ENCODE data around the gene RARRES1. TPM values are rescaled to one million over a fixed set of nuclear protein-coding genes. Genes with fewer than 3 reads are reported as not detected.

The RARRES1 gene
- total RNA-seq, 1 donor from 2014 or later: 0.95 TPM

GRCh38 chr3:158763421-158763820, 31.2 kb upstream of the RARRES1 start:
- Mint-ChIP-seq H3K27ac (ENCODE audit: unreplicated experiment) (no peak overlapping the region), H3K27me3 (ENCODE audit: low read depth) (peaks cover 3% of the 10 kb centered on the region), H3K4me3 (ENCODE audit: unreplicated experiment) (no peak overlapping the region), H3K9me3 (ENCODE audit: low read depth) (no peaks in the 10 kb centered on the region), H3K4me1 (ENCODE audit: low read depth) (peaks cover 5% of the 10 kb centered on the region), H3K36me3 (ENCODE audit: low read depth) (peaks cover 5% of the 10 kb centered on the region)
- DNase-seq (ENCODE audit: low spot score): no peak
- no peak for TF ChIP-seq CTCF (IDR thresholded peaks at IDR 0.05)

- no peak for DNase-seq (ENCODE audit: low spot score)
- H3K4me3 Mint-ChIP-seq (ENCODE audit: unreplicated experiment): no peak overlapping the region
- no peak overlapping the region for H3K27ac Mint-ChIP-seq (ENCODE audit: unreplicated experiment)
- no peak for TF ChIP-seq CTCF (IDR thresholded peaks at IDR 0.05)
- H3K36me3 Mint-ChIP-seq (ENCODE audit: low read depth): peaks cover 5% of the 10 kb centered on the region
- peaks cover 3% of the 10 kb centered on the region for H3K27me3 Mint-ChIP-seq (ENCODE audit: low read depth)
- H3K9me3 Mint-ChIP-seq (ENCODE audit: low read depth): no peaks in the 10 kb centered on the region
- no peaks in the 10 kb centered on the region for H3K4me1 Mint-ChIP-seq (ENCODE audit: low read depth)
Measured at GRCh38 chr3:158762701-158763100, 30.4 kb upstream of the RARRES1 start.

GRCh38 chr3:158761350-158761749, 29.1 kb upstream of the RARRES1 start:
- TF ChIP-seq CTCF (IDR thresholded peaks at IDR 0.05): no peak
- Mint-ChIP-seq H3K9me3 (ENCODE audit: low read depth) (no peaks in the 10 kb centered on the region), H3K27ac (ENCODE audit: unreplicated experiment) (no peak overlapping the region)

GRCh38 chr3:158755421-158755820, 23.2 kb upstream of the RARRES1 start:
- no peaks in the 10 kb centered on the region for H3K4me1 Mint-ChIP-seq (ENCODE audit: low read depth)
- H3K9me3 Mint-ChIP-seq (ENCODE audit: low read depth): no peaks in the 10 kb centered on the region

More at GRCh38 chr3:158761350-158761749, 29.1 kb upstream of the RARRES1 start:
- H3K4me3 Mint-ChIP-seq (ENCODE audit: unreplicated experiment): no peak overlapping the region
- H3K27me3 Mint-ChIP-seq (ENCODE audit: low read depth): peaks cover 3% of the 10 kb centered on the region
- peaks cover 5% of the 10 kb centered on the region for H3K36me3 Mint-ChIP-seq (ENCODE audit: low read depth)
- no peaks in the 10 kb centered on the region for H3K4me1 Mint-ChIP-seq (ENCODE audit: low read depth)
- DNase-seq (ENCODE audit: low spot score): no peak

GRCh38 chr3:158753854-158754253, 21.6 kb upstream of the RARRES1 start:
- no peak for DNase-seq (ENCODE audit: low spot score)
- H3K4me1 Mint-ChIP-seq (ENCODE audit: low read depth): no peaks in the 10 kb centered on the region
- H3K27me3 Mint-ChIP-seq (ENCODE audit: low read depth): no peaks in the 10 kb centered on the region
- H3K4me3 Mint-ChIP-seq (ENCODE audit: unreplicated experiment): no peak overlapping the region
- H3K27ac Mint-ChIP-seq (ENCODE audit: unreplicated experiment): no peak overlapping the region
- peaks cover 2% of the 10 kb centered on the region for H3K36me3 Mint-ChIP-seq (ENCODE audit: low read depth)
- no peak for TF ChIP-seq CTCF (IDR thresholded peaks at IDR 0.05)
- no peaks in the 10 kb centered on the region for H3K9me3 Mint-ChIP-seq (ENCODE audit: low read depth)

More at GRCh38 chr3:158755421-158755820, 23.2 kb upstream of the RARRES1 start:
- no peak for DNase-seq (ENCODE audit: low spot score)
- no peaks in the 10 kb centered on the region for H3K27me3 Mint-ChIP-seq (ENCODE audit: low read depth)
- no peak for TF ChIP-seq CTCF (IDR thresholded peaks at IDR 0.05)
- no peaks in the 10 kb centered on the region for H3K36me3 Mint-ChIP-seq (ENCODE audit: low read depth)
- H3K27ac Mint-ChIP-seq (ENCODE audit: unreplicated experiment): no peak overlapping the region
- no peak overlapping the region for H3K4me3 Mint-ChIP-seq (ENCODE audit: unreplicated experiment)

Measured in chondrocyte (in vitro differentiated cells).